HG02759 (cell line): Measurements from ENCODE around the gene JRKL.
"Not testable (repeated sequence)": the region's sequence is repeated elsewhere in the genome, so short reads cannot be mapped to it uniquely, and the experiment has no call there.

Experiments used
- ATAC-seq: cut with Tn5 transposase; IDR thresholded peaks from one replicate; pipeline ENCODE4 v1.9.1; 2021; ENCODE audit warnings: mild to moderate bottlenecking, moderate library complexity; ENCODE audit not compliant: unreplicated experiment

The JRKL gene

GRCh38 chr11:96393753-96394348 lies 4.0 kb downstream of the JRKL start:
- no peak for ATAC-seq

- no peak for ATAC-seq
Measured at GRCh38 chr11:96394773-96395172, 5.0 kb downstream of the JRKL start.

- ATAC-seq = no peak
Measured at GRCh38 chr11:96396637-96397036, 6.8 kb downstream of the JRKL start.

- ATAC-seq = no peak
Measured at GRCh38 chr11:96397863-96398262, 8.1 kb downstream of the JRKL start.

GRCh38 chr11:96400697-96401096 lies 10.9 kb downstream of the JRKL start:
- ATAC-seq = no peak

DNA sequence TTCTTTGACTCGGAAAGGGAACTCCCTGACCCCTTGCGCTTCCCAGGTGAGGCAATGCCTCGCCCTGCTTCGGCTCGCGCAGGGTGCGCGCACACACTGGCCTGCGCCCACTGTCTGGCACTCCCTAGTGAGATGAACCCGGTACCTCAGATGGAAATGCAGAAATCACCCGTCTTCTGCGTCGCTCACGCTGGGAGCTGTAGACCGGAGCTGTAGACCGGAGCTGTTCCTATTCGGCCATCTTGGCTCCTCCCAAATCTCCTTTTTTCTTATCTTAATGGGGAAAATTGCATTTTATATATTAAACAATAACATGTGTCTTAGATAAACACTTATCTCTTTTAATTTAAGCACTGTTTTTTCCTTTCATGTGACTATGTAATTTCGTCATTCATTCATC lies 21.6 kb downstream of the JRKL start:
- ATAC-seq = not testable (repeated sequence)

DNA sequence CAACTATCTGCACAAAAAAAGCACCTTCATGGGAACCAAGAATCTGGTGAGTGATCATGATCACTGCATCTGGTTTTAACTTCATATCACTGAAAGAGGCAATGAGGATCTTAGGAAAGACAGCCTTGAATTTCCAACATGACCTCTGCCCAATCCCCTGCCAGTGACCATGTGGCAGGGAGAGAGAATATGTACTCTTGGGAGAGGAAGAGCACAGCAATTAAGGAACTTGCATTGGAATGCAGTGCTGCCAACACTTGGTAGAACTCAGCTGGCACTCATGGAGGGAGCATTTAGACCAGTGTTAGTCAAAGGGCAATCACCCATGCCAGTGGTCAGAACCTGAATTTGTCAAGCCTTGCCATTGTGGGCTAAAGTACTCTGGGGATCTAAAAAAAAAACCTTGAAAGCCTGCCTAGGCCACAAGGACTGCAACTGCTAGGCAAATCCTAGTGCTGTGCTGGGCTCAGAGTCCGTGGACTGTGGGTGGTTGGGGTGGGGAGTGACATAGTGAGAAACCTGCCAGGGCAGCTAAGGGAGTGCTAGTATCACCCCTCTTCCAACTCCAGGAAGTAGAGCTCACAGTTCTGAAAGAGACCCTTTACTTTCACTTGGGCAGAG lies 23.1 kb downstream of the JRKL start:
- ATAC-seq = no peak

DNA sequence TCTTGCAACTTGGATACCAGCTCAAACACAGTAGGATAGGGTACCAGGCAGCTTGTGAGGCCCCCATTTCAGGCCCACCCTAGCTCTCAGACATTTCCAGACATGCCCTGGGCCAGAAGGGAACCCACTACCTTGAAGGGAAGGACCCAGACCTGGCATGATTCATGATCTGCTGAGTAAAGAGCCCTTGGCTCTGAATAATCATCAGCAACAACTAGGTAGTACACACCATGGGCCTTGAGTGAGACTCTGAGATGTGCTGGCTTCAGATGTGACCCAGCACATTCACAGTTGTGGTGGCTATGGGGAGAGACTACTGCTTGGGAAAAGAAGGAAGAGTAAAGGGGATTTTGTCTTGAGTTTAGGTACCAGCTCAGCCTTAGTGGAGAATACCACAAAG lies 23.6 kb downstream of the JRKL start:
- no peak for ATAC-seq

GRCh38 chr11:96424693-96425092 lies 34.9 kb downstream of the JRKL start:
- ATAC-seq = no peak

DNA sequence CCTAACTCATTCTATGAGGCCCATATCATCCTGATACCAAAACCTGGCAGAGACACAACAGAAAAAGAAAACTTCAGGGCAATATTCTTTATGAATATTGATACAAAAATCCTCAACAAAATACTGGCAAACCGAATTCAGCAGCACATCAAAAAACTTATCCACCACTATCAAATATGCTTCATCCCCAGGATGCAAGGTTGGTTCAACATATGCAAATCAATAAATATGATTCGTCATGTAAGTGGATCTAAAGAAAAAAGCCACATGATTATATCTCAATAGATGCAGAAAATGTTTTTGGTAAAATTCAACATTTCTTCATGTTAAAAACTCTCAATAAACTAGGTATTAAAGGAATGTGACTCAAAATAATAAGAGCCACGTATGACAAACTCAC lies 40.9 kb downstream of the JRKL start:
- ATAC-seq = no peak

- not testable (repeated sequence) for ATAC-seq
Measured at GRCh38 chr11:96432654-96433053, 42.8 kb downstream of the JRKL start.
